Activated CD8-positive, alpha-beta T cell treated with anti-CD3 and anti-CD28 coated beads for 36 hours (primary cell): ENCODE results near the gene ZBTB7B. TPM values are rescaled to one million over a fixed set of nuclear protein-coding genes. Genes with fewer than 3 reads are reported as not detected.
"Not testable (repeated sequence)": the region's sequence is repeated elsewhere in the genome, so short reads cannot be mapped to it uniquely, and the experiment has no call there.

Experiments
- ATAC-seq: fragments of 200-7000 bp; cut with Tn5 transposase; one replicate; pipeline ENCODE4 v1.10.0; 2021; ENCODE audit warnings: mild to moderate bottlenecking, moderate library complexity
- CTCF ChIA-PET: fragments of 350-600 bp; sonication (Branson Sonifier 250); formaldehyde crosslinking; loops from one replicate; lab custom pipeline; 2021; ENCODE audit warnings: antibody characterized with exemption; lab: Charles Lee
- POLR2A ChIA-PET: fragments of 350-600 bp; sonication (Branson Sonifier 250); formaldehyde crosslinking; loops from one replicate; lab custom pipeline; 2021; ENCODE audit warnings: antibody characterized with exemption; lab: Charles Lee
- DNase-seq: peaks from one replicate; pipeline ENCODE4 v3.0.0-alpha.2; 2020
- H3K27ac Mint-ChIP-seq: one replicate; pipeline ENCODE4 v1.8.0; 2021; ENCODE audit warnings: mild to moderate bottlenecking, mixed read lengths
- H3K27me3 Mint-ChIP-seq: one replicate; pipeline ENCODE4 v1.8.0; 2021; ENCODE audit warnings: mixed read lengths
- H3K36me3 Mint-ChIP-seq: one replicate; pipeline ENCODE4 v1.8.0; 2021; ENCODE audit warnings: low read depth, mixed read lengths
- H3K4me1 Mint-ChIP-seq: one replicate; pipeline ENCODE4 v1.8.0; 2021; ENCODE audit warnings: low read depth, mixed read lengths
- H3K4me3 Mint-ChIP-seq: one replicate; pipeline ENCODE4 v1.8.0; 2021; ENCODE audit warnings: mild to moderate bottlenecking, moderate library complexity, mixed read lengths
- H3K9me3 Mint-ChIP-seq: one replicate; pipeline ENCODE4 v1.8.0; 2021; ENCODE audit warnings: mixed read lengths
- intact Hi-C: fragments of 100-400 bp; cut with micrococcal nuclease; formaldehyde crosslinking; loops from one replicate; pipeline ENCODE4 v1.10.0; 2022
- total RNA-seq, 2 experiments: library from RNA; stranded (reverse); gene quantifications; one replicate each; pipeline ENCODE4 v1.2.3, GENCODE V29; 2021
- TF ChIP-seq, protein P1 (sequence below): fragments of 200-600 bp; IDR thresholded peaks from one replicate; pipeline ENCODE4 v1.8.0; 2022; ENCODE audit warnings: antibody characterized with exemption, mild to moderate bottlenecking

Gene ZBTB7B
- total RNA-seq, 2 experiments from 2014 or later: 26.3 to 26.5 TPM

DNA sequence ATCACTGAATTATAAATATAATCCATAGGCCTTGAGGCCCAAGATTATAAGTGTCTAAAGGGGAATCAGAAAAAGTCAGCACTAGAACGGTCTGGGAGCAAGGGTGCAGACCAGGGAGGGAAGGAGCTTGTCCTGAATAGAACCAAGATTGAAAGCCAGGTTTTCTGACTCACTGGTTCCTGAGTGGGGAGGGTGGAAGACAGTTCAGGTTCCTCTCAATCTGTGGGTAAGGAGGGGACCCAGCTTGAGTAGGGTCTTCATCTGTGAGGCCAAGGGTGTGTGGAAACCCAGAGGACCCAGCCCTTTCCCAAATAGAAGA is 8.4 kb upstream of the ZBTB7B start:
- DNase-seq: no peak
- Mint-ChIP-seq H3K4me3 (no peak overlapping the region), H3K4me1 (peaks cover 29% of the 10 kb centered on the region), H3K9me3 (no peaks in the 10 kb centered on the region), H3K27ac (no peak overlapping the region), H3K36me3 (peaks cover 5% of the 10 kb centered on the region), H3K27me3 (no peaks in the 10 kb centered on the region)
- intact Hi-C loops: no loop called here
- CTCF ChIA-PET: interaction anchor here (0.7 to 3.1 kb wide), 9 partner anchors 11 to 91 kb away, joined by 3 to 25 read pairs (median 7); partner anchors contain the start of genes ADAM15, FLAD1 and PBXIP1
- TF ChIP-seq, protein P1, sequence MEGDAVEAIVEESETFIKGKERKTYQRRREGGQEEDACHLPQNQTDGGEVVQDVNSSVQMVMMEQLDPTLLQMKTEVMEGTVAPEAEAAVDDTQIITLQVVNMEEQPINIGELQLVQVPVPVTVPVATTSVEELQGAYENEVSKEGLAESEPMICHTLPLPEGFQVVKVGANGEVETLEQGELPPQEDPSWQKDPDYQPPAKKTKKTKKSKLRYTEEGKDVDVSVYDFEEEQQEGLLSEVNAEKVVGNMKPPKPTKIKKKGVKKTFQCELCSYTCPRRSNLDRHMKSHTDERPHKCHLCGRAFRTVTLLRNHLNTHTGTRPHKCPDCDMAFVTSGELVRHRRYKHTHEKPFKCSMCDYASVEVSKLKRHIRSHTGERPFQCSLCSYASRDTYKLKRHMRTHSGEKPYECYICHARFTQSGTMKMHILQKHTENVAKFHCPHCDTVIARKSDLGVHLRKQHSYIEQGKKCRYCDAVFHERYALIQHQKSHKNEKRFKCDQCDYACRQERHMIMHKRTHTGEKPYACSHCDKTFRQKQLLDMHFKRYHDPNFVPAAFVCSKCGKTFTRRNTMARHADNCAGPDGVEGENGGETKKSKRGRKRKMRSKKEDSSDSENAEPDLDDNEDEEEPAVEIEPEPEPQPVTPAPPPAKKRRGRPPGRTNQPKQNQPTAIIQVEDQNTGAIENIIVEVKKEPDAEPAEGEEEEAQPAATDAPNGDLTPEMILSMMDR: no peak
- POLR2A ChIA-PET: interaction anchor here (0.7 to 8.6 kb wide), 6 partner anchors 10 to 43 kb away, joined by 3 to 85 read pairs (median 3); partner anchors contain the start of gene FLAD1
- ATAC-seq: no peak

DNA sequence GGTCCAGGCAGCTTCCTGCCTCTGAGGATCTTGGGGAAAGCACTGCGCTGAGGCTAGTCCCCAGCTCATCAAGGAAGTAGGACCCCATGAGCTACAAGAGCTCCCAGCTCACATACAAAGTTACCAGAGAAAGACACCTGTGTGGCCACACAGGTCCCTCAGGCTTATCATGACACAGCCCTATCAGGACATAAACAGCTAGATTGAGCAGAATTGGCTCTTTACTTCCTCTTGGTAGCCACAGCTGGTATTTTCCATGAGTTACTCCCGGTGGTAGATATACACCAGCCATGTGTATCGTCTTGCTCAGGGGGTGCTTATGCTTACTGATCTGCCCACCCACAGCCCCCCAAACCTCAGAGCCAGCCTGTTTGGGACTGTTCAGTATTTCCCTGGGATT is 8.0 kb upstream of the ZBTB7B start:
- no peak for DNase-seq
- TF ChIP-seq, protein P1: no peak
- Mint-ChIP-seq H3K4me3 (no peak overlapping the region), H3K9me3 (no peaks in the 10 kb centered on the region), H3K27ac (no peak overlapping the region), H3K4me1 (peaks cover 29% of the 10 kb centered on the region), H3K36me3 (peaks cover 4% of the 10 kb centered on the region), H3K27me3 (no peaks in the 10 kb centered on the region)
- CTCF ChIA-PET: interaction anchor here (0.8 to 3.1 kb wide), 8 partner anchors 11 to 91 kb away, joined by 3 to 25 read pairs (median 7); partner anchors contain the start of genes ADAM15, FLAD1 and PBXIP1
- intact Hi-C loops: no loop called here
- POLR2A ChIA-PET: interaction anchor here (0.7 to 8.6 kb wide), 6 partner anchors 11 to 43 kb away, joined by 3 to 85 read pairs (median 3); partner anchors contain the start of gene FLAD1
- ATAC-seq: no peak

DNA sequence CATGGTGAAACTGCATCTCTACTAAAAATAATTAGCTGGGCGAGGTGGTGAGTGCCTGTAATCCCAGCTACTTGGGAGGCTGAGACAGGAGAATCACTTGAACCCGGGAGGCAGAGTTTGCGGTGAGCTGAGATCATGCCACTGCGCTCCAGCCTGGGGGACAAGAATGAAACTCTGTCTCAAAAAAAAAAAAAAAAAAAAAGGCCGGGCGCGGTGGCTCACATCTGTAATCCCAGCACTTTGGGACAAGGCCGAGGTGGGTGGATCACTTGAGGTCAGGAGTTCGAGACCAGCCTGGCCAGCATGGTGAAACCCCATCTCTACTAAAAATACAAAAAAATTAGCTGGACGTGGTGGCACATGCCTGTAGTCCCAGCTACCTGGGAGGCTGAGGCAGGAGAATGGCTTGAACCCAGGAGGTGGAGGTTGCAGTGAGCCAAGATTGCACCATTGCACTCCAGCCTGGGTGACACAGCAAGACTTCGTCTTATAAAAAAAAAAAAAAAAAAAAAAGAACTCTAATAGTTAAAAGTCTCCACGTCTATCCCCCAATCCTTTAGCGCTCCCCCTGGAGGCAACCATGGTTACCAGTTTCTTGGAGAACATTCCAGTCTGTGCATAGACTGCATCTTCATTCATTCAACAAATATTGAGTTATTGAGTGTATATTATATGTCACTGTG is 7.2 kb upstream of the ZBTB7B start:
- not testable (repeated sequence) for ATAC-seq, H3K27me3 Mint-ChIP-seq, DNase-seq, H3K27ac Mint-ChIP-seq, H3K9me3 Mint-ChIP-seq, H3K4me3 Mint-ChIP-seq, H3K36me3 Mint-ChIP-seq
- intact Hi-C loops: loop anchor here (5.0 kb wide), 1 partner anchor 33 kb away; the partner anchor contains the start of gene PYGO2
- ChIA-PET CTCF (interaction anchor here (1.1 to 5.3 kb wide), 7 partner anchors 12 to 90 kb away, joined by 3 to 108 read pairs (median 5); partner anchors contain the start of genes FLAD1 and PYGO2), POLR2A (interaction anchor here (0.7 to 8.6 kb wide), 3 partner anchors 11 to 21 kb away, joined by 3 to 85 read pairs (median 3); partner anchors contain the start of gene FLAD1)
- peaks cover 35% of the 10 kb centered on the region for H3K4me1 Mint-ChIP-seq

DNA sequence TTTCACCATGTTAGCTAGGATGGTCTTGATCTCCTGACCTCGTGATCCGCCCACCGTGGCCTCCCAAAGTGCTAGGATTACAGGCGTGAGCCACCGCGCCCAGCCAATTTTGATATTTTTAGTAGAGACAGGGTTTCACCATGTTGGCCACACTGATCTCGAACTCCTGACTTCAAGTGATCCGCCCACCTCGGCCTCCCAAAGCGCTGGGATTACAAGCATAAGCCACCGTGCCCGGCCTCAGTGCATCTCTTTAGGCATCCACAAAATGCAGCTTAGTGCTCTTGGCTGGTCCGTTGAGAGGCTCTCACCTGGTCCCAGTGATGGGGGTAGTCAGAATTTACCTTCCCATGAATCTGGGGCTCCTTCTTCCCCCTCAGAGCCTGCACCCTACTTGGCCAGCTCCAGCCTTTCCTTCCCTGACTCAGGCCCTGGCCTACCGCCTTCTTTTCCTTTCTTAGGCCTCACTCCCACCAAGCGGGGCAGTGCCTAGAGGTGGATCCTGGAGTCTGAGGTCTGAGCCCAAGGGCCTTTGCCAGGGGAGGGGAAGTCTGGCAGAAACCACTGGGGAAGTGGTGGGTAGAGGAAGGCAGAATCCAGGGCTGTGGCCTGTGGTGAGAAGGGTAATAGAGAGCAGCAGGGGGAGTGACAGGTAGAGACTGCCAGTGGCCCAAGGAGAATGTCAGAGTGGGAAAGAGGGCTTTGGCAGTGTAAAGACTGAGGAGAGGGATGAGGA is 5.5 kb upstream of the ZBTB7B start:
- Mint-ChIP-seq H3K4me3 (no peak overlapping the region), H3K9me3 (no peaks in the 10 kb centered on the region)

More for the DNA sequence above, 5.5 kb upstream of the ZBTB7B start:
- Mint-ChIP-seq H3K36me3 (no peaks in the 10 kb centered on the region), H3K4me1 (peaks cover 35% of the 10 kb centered on the region), H3K27ac (peak overlapping the region; percentile 7), H3K27me3 (no peaks in the 10 kb centered on the region)
- intact Hi-C loops: loop anchor here (5.0 kb wide), 1 partner anchor 35 kb away; the partner anchor contains the start of gene PYGO2
- TF ChIP-seq, protein P1: no peak
- DNase-seq (no peak), ATAC-seq (no peak)
- ChIA-PET POLR2A (interaction anchor here (0.6 to 8.6 kb wide), 7 partner anchors 9 to 61 kb away, joined by 3 to 85 read pairs (median 3); partner anchors contain the start of genes CKS1B, FLAD1, PMVK and SHC1), CTCF (interaction anchor here (1.0 to 5.3 kb wide), 5 partner anchors 14 to 53 kb away, joined by 3 to 108 read pairs (median 6); partner anchors contain the start of genes CKS1B, FLAD1, PYGO2 and SHC1)
